Measurements from ENCODE around the gene PIGQ. TPM values are rescaled to one million over a fixed set of nuclear protein-coding genes. Genes with fewer than 3 reads are reported as not detected.
A peak's percentile ranks its signal among the peaks of the same experiment; 100 is the strongest.

PIGQ gene
- total and polyA plus RNA-seq, 2 of the 13 experiments (the other 11 are each of a cell fraction or from before 2014, with no cell fraction given) = 7.7 to 19.7 TPM

- TF ChIP-seq CREB1 (IDR thresholded peaks at IDR 0.05) (peak; percentile 85), CREB1 (CRISPR knock-in tag; IDR thresholded peaks at IDR 0.05) (no peak; the same call in 1 of the 2 replicates), ZNF687 (CRISPR knock-in tag; IDR thresholded peaks at IDR 0.05) (peak; percentile 11), CBFB (CRISPR knock-in tag; IDR thresholded peaks at IDR 0.05) (0 out of 2 replicates have a peak, but pooled peaks have one; percentile 10), ZNF83 (CRISPR knock-in tag; IDR thresholded peaks at IDR 0.05; ENCODE audit: borderline replicate concordance) (peak; percentile 81; the same call in 1 of the 2 replicates), ZBTB25 (CRISPR knock-in tag; IDR thresholded peaks at IDR 0.05) (no peak; the same call in 1 of the 2 replicates), IKZF5 (CRISPR knock-in tag; IDR thresholded peaks at IDR 0.05) (no peak), DPF2 (CRISPR knock-in tag; IDR thresholded peaks at IDR 0.05; ENCODE audit: borderline replicate concordance, low read depth) (no peak), ZBTB20 (CRISPR knock-in tag; IDR thresholded peaks at IDR 0.05; ENCODE audit: borderline replicate concordance, low read depth) (peak; percentile 64; the same call in 1 of the 2 replicates), FOSL2 (CRISPR knock-in tag; IDR thresholded peaks at IDR 0.05) (peak; percentile 18; the same call in 1 of the 2 replicates), ZNF205 (CRISPR knock-in tag; IDR thresholded peaks at IDR 0.05) (0 out of 2 replicates have a peak, but pooled peaks have one; percentile 3), TGIF2 (CRISPR knock-in tag; IDR thresholded peaks at IDR 0.05) (peak; percentile 18; the same call in 1 of the 2 replicates), MED1 (CRISPR knock-in tag; IDR thresholded peaks at IDR 0.05) (no peak), ZNF136 (CRISPR knock-in tag; IDR thresholded peaks at IDR 0.05; ENCODE audit: low read depth) (0 out of 2 replicates have a peak, but pooled peaks have one; percentile 33), GABPA (IDR thresholded peaks at IDR 0.05; ENCODE audit: low read depth, low read length) (peak; percentile 64), GABPA (CRISPR knock-in tag; IDR thresholded peaks at IDR 0.05; ENCODE audit: low read depth) (peak; percentile 65), MEIS2 (CRISPR knock-in tag; IDR thresholded peaks at IDR 0.05) (no peak), KLF9 (CRISPR knock-in tag; IDR thresholded peaks at IDR 0.05; ENCODE audit: low read depth) (0 out of 2 replicates have a peak, but pooled peaks have one; percentile 6), MAX (IDR thresholded peaks at IDR 0.05) (peak; percentile 11; the same call in 1 of the 2 replicates), SRSF4 (IDR thresholded peaks at IDR 0.05; ENCODE audit: low read depth, low read length, poor library complexity, severe bottlenecking) (no peak), PREB (CRISPR knock-in tag; IDR thresholded peaks at IDR 0.05) (no peak), SP2 (CRISPR knock-in tag; IDR thresholded peaks at IDR 0.05) (peak; percentile 71), CENPT (CRISPR knock-in tag; IDR thresholded peaks at IDR 0.05; ENCODE audit: low read depth) (no peak), ZMYM3 (CRISPR knock-in tag; IDR thresholded peaks at IDR 0.05) (no peak)
Observed at GRCh38 chr16:589658-590187, 20.0 kb downstream of the PIGQ start, which contains the start of gene RAB40C (continued).

All from HepG2 (cell line).